H9 (cell line): ENCODE results near the gene ROR1. TPM values are rescaled to one million over a fixed set of nuclear protein-coding genes. Genes with fewer than 3 reads are reported as not detected.

Source experiments
- DNase-seq: peaks from one replicate; pipeline ENCODE4 v3.0.0-alpha.2; 2017
- H2AFZ ChIP-seq: one replicate; pipeline ENCODE4 v1.6.1; 2013; ENCODE audit warnings: mild to moderate bottlenecking, low read length, control low read depth, moderate library complexity
- H2AK5ac ChIP-seq: 2 replicates; pipeline ENCODE4 v1.6.1; 2013; ENCODE audit warnings: low read length, control low read depth, mixed read lengths; ENCODE audit not compliant: insufficient read length
- H2BK120ac ChIP-seq: one replicate; pipeline ENCODE4 v1.6.1; 2013; ENCODE audit warnings: low read depth, mild to moderate bottlenecking, low read length, control low read depth, inconsistent platforms; ENCODE audit not compliant: poor library complexity, severe bottlenecking
- H2BK12ac ChIP-seq: 2 replicates; pipeline ENCODE4 v1.6.1; 2013; ENCODE audit warnings: low read length, control low read depth, mixed read lengths, low read depth; ENCODE audit not compliant: insufficient read length
- H2BK15ac ChIP-seq: 2 replicates; pipeline ENCODE4 v1.6.1; 2013; ENCODE audit warnings: low read depth, low read length, control low read depth
- H2BK20ac ChIP-seq: one replicate; pipeline ENCODE4 v1.6.1; 2013; ENCODE audit warnings: low read depth, mild to moderate bottlenecking, low read length, control low read depth, inconsistent platforms; ENCODE audit not compliant: poor library complexity, severe bottlenecking
- H2BK5ac ChIP-seq: 2 replicates; pipeline ENCODE4 v1.6.1; 2013; ENCODE audit warnings: low read length, control low read depth, mixed read lengths; ENCODE audit not compliant: insufficient read length
- H3K14ac ChIP-seq: 2 replicates; pipeline ENCODE4 v1.6.1; 2013; ENCODE audit warnings: low read length, control low read depth; ENCODE audit not compliant: insufficient read depth
- H3K18ac ChIP-seq: 2 replicates; pipeline ENCODE4 v1.6.1; 2013; ENCODE audit warnings: low read depth, mild to moderate bottlenecking, mixed read lengths, low read length, control low read depth; ENCODE audit not compliant: insufficient read length
- H3K23ac ChIP-seq: 2 replicates; pipeline ENCODE4 v1.6.1; 2013; ENCODE audit warnings: low read length, control low read depth, mixed read lengths, low read depth; ENCODE audit not compliant: insufficient read length
- H3K23me2 ChIP-seq: 2 replicates; pipeline ENCODE4 v1.6.1; 2013; ENCODE audit warnings: low read depth, mild to moderate bottlenecking, mixed read lengths, low read length, control low read depth; ENCODE audit not compliant: insufficient read length, poor library complexity, severe bottlenecking
- H3K27ac ChIP-seq: 2 replicates; pipeline ENCODE4 v1.5.1; 2013; ENCODE audit warnings: low read length, control low read depth, mixed read lengths, low read depth; ENCODE audit not compliant: insufficient read length
- H3K27me3 ChIP-seq: 2 replicates; pipeline ENCODE4 v1.6.1; 2013; ENCODE audit warnings: low read length, control low read depth, inconsistent platforms; ENCODE audit not compliant: insufficient read depth
- H3K4ac ChIP-seq: 2 replicates; pipeline ENCODE4 v1.6.1; 2013; ENCODE audit warnings: low read depth, mild to moderate bottlenecking, control low read depth, inconsistent platforms, low read length, moderate library complexity
- H3K4me1 ChIP-seq: 2 replicates; pipeline ENCODE4 v1.6.1; 2013; ENCODE audit warnings: low read length, control low read depth, inconsistent platforms; ENCODE audit not compliant: insufficient read depth
- H3K4me2 ChIP-seq: 2 replicates; pipeline ENCODE4 v1.6.1; 2013; ENCODE audit warnings: low read length, control low read depth, mixed read lengths; ENCODE audit not compliant: insufficient read length, insufficient read depth
- H3K56ac ChIP-seq: 2 replicates; pipeline ENCODE4 v1.6.1; 2013; ENCODE audit warnings: low read depth, mild to moderate bottlenecking, mixed read lengths, low read length, control low read depth; ENCODE audit not compliant: insufficient read length
- H3K79me1 ChIP-seq: 2 replicates; pipeline ENCODE4 v1.6.1; 2013; ENCODE audit warnings: low read depth, mild to moderate bottlenecking, moderate library complexity, low read length, control low read depth, inconsistent platforms; ENCODE audit not compliant: insufficient read depth, poor library complexity, severe bottlenecking
- H3K79me2 ChIP-seq: 2 replicates; pipeline ENCODE4 v1.6.1; 2013; ENCODE audit warnings: low read length, control low read depth, inconsistent platforms; ENCODE audit not compliant: insufficient read depth
- H3K9ac ChIP-seq: 2 replicates; pipeline ENCODE4 v1.6.1; 2013; ENCODE audit warnings: low read length, control low read depth, mixed read lengths; ENCODE audit not compliant: insufficient read length; ENCODE audit errors: extremely low read depth
- H3K9me3 ChIP-seq: one replicate; pipeline ENCODE4 v1.6.1; 2013; ENCODE audit warnings: low read depth, low read length, inconsistent platforms; ENCODE audit not compliant: control insufficient read depth
- H3T11ph ChIP-seq: one replicate; pipeline ENCODE4 v1.6.1; 2013; ENCODE audit warnings: mild to moderate bottlenecking, low read length, control low read depth, inconsistent platforms
- H4K20me1 ChIP-seq: one replicate; pipeline ENCODE4 v1.6.1; 2013; ENCODE audit not compliant: control insufficient read depth, insufficient read length, insufficient read depth
- H4K5ac ChIP-seq: 2 replicates; pipeline ENCODE4 v1.6.1; 2013; ENCODE audit warnings: low read depth, mild to moderate bottlenecking, mixed read lengths, low read length, control low read depth; ENCODE audit not compliant: insufficient read length
- H4K8ac ChIP-seq: replicated peaks from 2 replicates; pipeline ENCODE4 v1.6.1; 2013; ENCODE audit warnings: low read length, control low read depth, mixed read lengths, low read depth; ENCODE audit not compliant: insufficient read length
- H4K91ac ChIP-seq: 2 replicates; pipeline ENCODE4 v1.6.1; 2013; ENCODE audit warnings: low read depth, mild to moderate bottlenecking, moderate library complexity, mixed read lengths, low read length, control low read depth; ENCODE audit not compliant: insufficient read length
- H3K27ac Mint-ChIP-seq, 3 experiments: 2 replicates in 2 of 3; 3 replicates in 1 of 3; pipeline ENCODE4 v1.8.0; 2020 to 2021; ENCODE audit warnings: mixed read lengths in 3 of 3, mild to moderate bottlenecking in 1 of 3, moderate library complexity in 1 of 3
- H3K27me3 Mint-ChIP-seq: 2 replicates; pipeline ENCODE4 v1.8.0; 2021; ENCODE audit warnings: low read depth, mild to moderate bottlenecking, moderate library complexity, mixed read lengths
- H3K36me3 Mint-ChIP-seq, 3 experiments: 2 replicates in 2 of 3; 3 replicates in 1 of 3; pipeline ENCODE4 v1.8.0; 2020 to 2021; ENCODE audit warnings: low read depth in 3 of 3, mixed read lengths in 3 of 3; ENCODE audit not compliant: insufficient read depth in 1 of 3
- H3K4me1 Mint-ChIP-seq, 2 experiments: 2 replicates each; pipeline ENCODE4 v1.8.0; 2020; ENCODE audit warnings: mixed read lengths in 2 of 2
- H3K4me3 Mint-ChIP-seq, 2 experiments: 2 replicates in 1 of 2; 3 replicates in 1 of 2; pipeline ENCODE4 v1.8.0; 2020 to 2021; ENCODE audit warnings: mild to moderate bottlenecking in 2 of 2, mixed read lengths in 2 of 2, moderate library complexity in 1 of 2
- H3K9me3 Mint-ChIP-seq, 2 experiments: 2 replicates in 1 of 2; 3 replicates in 1 of 2; pipeline ENCODE4 v1.8.0; 2020; ENCODE audit warnings: mild to moderate bottlenecking in 2 of 2, mixed read lengths in 2 of 2, moderate library complexity in 1 of 2
- CTCF ChIP-seq: fragments of 200-600 bp; sonication (generic); conservative IDR thresholded peaks from 3 replicates; pipeline ENCODE4 v1.8.0; 2021; ENCODE audit warnings: antibody characterized with exemption, mild to moderate bottlenecking
- WGBS: extraction: QIAGEN DNeasy Blood & Tissue Kit; methylation state at CpG from one replicate; pipeline ENCODE4 v1.1.7; 2013; ENCODE audit warnings: missing lambda C conversion rate, low lambda C conversion rate, mixed read lengths; ENCODE audit not compliant: insufficient read length; ENCODE audit errors: extremely low coverage; 5-methylcytosine and 5-hydroxymethylcytosine counted together
- total RNA-seq: library from RNA; stranded (reverse); gene quantifications from 2 replicates; pipeline ENCODE4 v1.2.1, GENCODE V29; 2021

Gene ROR1
- total RNA-seq, 1 experiment from 2014 or later, result 75.9 TPM

DNA sequence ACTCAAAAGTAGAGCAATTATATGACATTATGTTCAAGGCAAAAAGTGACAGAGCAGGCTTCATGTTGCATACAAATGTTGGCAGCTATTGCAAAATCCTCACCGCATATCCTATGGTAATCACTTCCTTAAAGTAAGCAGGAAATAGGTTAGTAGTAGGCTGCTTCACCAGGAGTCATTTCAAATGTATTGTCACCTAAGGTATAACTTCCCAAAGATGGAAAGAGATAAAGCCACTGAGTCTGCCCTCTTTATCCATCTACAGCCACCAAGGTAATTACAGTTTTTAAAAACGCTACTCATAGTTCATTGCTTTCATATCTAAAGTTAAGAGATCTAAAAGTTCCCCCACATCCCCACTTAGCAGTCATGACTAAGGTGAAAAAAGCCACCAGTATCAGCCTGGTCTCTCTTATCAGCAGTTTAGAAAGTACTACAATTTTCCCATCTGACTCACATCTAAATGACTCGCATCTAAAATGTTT is 398.0 kb downstream of the ROR1 start:
- Histone ChIP-seq H3K56ac (no peak overlapping the region), H4K8ac (no peak overlapping the region), H4K20me1 (no peaks in the 10 kb centered on the region), H4K91ac (no peak overlapping the region), H2BK12ac (no peak overlapping the region), H3K27ac (no peak overlapping the region), H2BK120ac (no peak overlapping the region), H2AFZ (no peak overlapping the region), H3K27me3 (no peaks in the 10 kb centered on the region), H3K23ac (no peak overlapping the region), H3K9ac (no peak overlapping the region), H3K14ac (no peak overlapping the region), H3K4me1 (peaks cover 9% of the 10 kb centered on the region), H4K5ac (no peak overlapping the region), H3K79me1 (no peaks in the 10 kb centered on the region), H3K4me2 (no peak overlapping the region), H3K9me3 (peaks cover 7% of the 10 kb centered on the region), H3K23me2 (peaks cover under 1% of the 10 kb centered on the region), H2BK20ac (no peak overlapping the region), H2AK5ac (no peak overlapping the region), H3K4ac (no peak overlapping the region), H3K79me2 (no peaks in the 10 kb centered on the region), H3K18ac (no peak overlapping the region), H2BK15ac (no peak overlapping the region), H2BK5ac (no peak overlapping the region), H3T11ph (no peak overlapping the region)
- Mint-ChIP-seq H3K9me3 (peaks cover 13 to 29% of the 10 kb centered on the region in 2 experiments), H3K27me3 (no peaks in the 10 kb centered on the region), H3K27ac (no peak overlapping the region), H3K4me3 (no peak overlapping the region), H3K36me3 (peaks cover 50 to 61% (median 52%) of the 10 kb centered on the region in 3 experiments), H3K4me1 (peaks cover 27 to 38% of the 10 kb centered on the region in 2 experiments)
- WGBS, result no CpG with 5 or more reads among the region's 3 CpGs
- no peak for TF ChIP-seq CTCF
- DNase-seq, result no peak
